ENCODE data around the gene MSTO1.
"Not testable (repeated sequence)": the region's sequence is repeated elsewhere in the genome, so short reads cannot be mapped to it uniquely, and the experiment has no call there.

- TF ChIP-seq EZH2phosphoT487 (IDR thresholded peaks at IDR 0.05; ENCODE audit: borderline replicate concordance, low read depth, low read length): not testable (repeated sequence)
- TF ChIP-seq, protein P1, sequence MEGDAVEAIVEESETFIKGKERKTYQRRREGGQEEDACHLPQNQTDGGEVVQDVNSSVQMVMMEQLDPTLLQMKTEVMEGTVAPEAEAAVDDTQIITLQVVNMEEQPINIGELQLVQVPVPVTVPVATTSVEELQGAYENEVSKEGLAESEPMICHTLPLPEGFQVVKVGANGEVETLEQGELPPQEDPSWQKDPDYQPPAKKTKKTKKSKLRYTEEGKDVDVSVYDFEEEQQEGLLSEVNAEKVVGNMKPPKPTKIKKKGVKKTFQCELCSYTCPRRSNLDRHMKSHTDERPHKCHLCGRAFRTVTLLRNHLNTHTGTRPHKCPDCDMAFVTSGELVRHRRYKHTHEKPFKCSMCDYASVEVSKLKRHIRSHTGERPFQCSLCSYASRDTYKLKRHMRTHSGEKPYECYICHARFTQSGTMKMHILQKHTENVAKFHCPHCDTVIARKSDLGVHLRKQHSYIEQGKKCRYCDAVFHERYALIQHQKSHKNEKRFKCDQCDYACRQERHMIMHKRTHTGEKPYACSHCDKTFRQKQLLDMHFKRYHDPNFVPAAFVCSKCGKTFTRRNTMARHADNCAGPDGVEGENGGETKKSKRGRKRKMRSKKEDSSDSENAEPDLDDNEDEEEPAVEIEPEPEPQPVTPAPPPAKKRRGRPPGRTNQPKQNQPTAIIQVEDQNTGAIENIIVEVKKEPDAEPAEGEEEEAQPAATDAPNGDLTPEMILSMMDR (conservative IDR thresholded peaks at IDR 0.05; ENCODE audit: low read length): not testable (repeated sequence)
Measured at GRCh38 chr1:155590516-155591247, 19.3 kb upstream of the MSTO1 start.

Measured in OCI-LY7 (cell line).